Putamen (tissue), 1 donor: ENCODE measurements around the gene ANK2.

Source experiments
- DNase-seq: peaks from one replicate; pipeline ENCODE4 v3.0.0-alpha.2; 2016; ENCODE audit warnings: low spot score

ANK2 gene

GRCh38 chr4:113398441-113399143, 349.1 kb downstream of the ANK2 start:
- DNase-seq = no peak

DNA sequence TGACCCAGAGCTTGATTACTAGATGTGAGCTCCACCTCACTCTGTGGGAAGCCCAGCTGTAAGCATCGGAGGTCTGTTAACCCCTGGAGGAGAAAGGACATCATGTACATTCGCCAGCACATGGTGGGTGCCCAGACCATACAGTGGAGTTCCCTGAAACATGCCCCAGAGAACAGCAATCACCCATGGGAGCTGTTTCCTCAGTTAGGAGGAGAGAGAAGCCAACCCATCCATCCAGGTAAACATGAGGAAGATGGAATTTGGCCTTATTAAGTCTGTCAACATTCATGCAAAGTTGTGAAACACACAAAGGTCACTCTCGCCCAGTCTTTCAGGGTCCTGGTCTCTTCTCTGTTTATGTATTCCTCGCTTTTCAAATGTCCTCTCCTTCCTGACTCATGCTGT, 354.7 kb downstream of the ANK2 start:
- DNase-seq = no peak

GRCh38 chr4:113404841-113405240, 355.4 kb downstream of the ANK2 start:
- DNase-seq = no peak

DNA sequence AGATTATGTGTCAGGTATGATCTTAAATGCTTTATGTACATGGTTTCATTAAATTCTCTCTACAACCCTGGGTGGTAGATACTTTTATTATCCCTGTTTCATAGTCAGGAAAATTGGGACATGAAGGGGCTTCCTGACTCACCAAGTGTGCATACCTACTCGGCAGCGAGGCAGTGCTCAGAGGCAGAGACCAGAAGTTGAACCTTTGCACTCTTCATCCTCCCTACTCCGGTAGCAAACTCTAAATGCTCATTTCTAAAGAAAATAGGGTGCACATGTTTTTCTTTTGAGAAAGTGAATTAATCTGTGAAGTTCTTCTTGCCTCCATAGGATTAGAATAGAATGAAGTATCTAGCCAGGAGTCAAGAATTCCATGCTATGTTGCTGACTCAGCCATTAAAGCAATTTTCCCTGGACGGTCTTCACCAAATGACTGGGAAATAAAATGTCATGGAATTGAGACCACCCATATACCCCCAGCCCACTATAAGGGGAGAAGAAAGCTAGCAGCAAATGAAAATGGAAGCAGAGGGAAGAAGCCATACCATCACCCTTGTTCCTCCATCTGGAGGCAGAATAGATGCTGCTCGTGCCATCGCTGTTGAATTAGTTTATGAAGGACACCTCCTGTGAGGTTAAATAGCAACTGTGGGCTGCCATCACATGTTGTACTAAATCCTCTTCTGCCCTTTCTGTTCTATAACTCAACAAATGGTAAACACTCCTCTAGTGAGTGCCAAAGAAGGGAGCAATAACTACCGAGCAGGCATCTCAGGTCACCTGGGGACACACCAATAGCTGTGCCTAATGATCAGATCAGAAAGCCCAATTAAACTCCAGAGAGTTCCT, 356.6 kb downstream of the ANK2 start:
- DNase-seq = no peak

GRCh38 chr4:113406723-113407016, 357.2 kb downstream of the ANK2 start:
- no peak for DNase-seq

GRCh38 chr4:113407409-113407808, 358.0 kb downstream of the ANK2 start:
- no peak for DNase-seq

DNA sequence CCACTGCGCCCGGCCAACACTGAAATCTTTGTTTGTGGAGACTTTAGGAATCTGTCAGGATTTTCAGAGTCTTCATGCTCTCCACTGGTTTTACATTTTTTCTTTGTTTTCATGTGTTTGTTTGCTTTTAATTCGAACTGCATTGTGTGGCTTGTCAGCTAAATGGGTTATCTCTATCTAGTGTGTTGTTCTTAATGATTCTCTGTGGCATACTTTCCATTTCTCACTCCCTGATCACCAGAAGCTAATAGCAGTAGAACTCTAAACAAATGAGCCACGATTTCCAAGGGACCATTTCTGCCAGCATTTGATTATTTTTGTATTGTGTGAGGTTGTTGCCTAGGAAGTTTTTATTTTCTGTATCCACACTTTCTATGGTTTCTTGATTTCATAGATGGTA, 359.7 kb downstream of the ANK2 start:
- no peak for DNase-seq

GRCh38 chr4:113410686-113411085, 361.2 kb downstream of the ANK2 start:
- DNase-seq = no peak

DNA sequence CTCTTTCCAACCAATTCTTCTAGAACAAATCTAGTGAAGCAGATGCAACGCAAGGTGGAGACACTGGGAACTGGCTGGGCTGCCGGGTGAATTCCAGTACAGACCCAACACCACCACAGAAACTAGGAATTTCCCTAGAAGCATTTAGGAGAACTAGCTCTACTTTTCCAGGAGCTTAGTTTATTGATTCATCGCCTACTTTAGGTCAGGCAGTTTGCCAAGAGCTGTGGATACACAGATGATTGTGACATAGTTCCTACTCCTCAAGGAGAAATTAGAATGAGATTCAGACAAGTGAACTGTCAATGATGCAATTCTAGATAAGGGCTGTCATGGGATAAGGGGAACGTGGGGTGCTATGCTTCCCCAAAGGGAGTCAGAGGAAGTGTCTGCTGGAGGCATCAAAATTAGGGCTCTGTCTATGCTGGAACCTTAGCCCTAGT, 362.1 kb downstream of the ANK2 start:
- DNase-seq = no peak

DNA sequence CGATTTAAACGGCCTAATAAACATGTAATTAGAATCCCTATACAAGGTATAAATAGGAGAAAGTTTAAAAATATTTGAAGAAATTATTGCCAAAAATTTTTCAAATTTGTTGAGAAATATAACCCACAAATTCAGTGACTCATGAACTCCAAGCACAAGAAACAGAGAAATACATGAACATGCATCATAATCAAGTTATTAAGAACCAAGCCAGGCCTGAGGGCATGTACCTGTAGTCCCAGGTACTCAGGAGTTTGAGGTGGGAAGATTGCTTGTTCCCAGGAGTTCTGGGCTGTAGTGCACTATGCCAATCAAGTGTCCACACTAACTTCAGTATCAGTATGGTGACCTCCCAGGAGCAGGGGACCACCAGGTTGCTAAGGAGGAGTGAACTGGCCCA, 370.2 kb downstream of the ANK2 start:
- DNase-seq = no peak

GRCh38 chr4:113420938-113421337, 371.5 kb downstream of the ANK2 start:
- no peak for DNase-seq

GRCh38 chr4:113423631-113424030, 374.2 kb downstream of the ANK2 start:
- DNase-seq = no peak

DNA sequence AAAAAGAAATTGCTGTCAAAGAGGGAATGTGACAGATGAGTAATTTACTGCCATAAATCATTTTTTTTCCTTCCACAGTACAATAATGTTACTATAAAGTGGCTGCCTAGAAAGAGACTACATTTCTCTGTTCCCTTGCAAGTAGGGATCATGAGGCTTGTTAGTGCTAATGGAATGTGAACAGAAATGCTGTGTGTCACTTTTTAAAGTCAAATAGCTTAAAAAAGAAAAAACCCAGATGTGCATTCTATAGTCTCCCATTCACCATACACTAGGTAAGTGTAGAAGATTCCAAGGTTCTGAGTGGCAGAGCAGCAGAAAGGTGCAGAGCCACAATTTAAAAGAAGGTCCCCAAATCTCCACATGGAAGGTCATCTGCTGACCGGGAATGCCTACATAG, 383.7 kb downstream of the ANK2 start:
- no peak for DNase-seq
